ENCODE data around the gene SOS2.

DNA sequence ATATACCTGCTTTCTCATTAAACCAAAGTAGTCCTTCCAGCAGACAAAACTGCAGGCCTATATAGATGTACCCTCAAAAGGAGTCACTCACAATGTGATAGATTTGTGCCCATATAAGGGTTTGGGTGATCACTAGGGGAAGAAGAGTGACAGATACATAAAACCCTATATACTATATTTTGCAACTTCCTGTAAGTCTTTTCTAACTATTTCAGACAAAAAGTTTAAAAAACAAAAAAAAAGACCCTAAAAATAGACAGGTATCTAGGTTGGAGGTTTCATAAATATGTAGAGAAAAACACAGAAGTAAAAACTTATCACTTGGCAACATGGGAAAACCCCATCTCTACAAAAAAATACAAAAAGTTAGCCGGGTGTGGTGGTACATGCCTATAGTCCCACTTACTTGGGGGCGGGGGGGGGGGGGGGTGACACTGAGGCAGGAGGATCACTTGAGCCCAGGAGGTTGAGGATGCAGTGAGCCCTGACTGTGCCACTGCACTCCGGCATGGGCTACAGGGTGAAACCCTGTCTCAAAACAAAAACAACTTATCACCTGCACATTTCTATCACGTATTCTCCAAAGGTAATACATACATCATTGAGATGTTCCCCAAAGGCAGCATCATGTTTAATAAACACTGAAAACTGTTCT lies 117.9 kb downstream of the SOS2 start:
- TF ChIP-seq, protein P1, sequence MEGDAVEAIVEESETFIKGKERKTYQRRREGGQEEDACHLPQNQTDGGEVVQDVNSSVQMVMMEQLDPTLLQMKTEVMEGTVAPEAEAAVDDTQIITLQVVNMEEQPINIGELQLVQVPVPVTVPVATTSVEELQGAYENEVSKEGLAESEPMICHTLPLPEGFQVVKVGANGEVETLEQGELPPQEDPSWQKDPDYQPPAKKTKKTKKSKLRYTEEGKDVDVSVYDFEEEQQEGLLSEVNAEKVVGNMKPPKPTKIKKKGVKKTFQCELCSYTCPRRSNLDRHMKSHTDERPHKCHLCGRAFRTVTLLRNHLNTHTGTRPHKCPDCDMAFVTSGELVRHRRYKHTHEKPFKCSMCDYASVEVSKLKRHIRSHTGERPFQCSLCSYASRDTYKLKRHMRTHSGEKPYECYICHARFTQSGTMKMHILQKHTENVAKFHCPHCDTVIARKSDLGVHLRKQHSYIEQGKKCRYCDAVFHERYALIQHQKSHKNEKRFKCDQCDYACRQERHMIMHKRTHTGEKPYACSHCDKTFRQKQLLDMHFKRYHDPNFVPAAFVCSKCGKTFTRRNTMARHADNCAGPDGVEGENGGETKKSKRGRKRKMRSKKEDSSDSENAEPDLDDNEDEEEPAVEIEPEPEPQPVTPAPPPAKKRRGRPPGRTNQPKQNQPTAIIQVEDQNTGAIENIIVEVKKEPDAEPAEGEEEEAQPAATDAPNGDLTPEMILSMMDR (IDR thresholded peaks at IDR 0.05): no peak
- TF ChIP-seq POLR2A (IDR thresholded peaks at IDR 0.05) (no peak), POLR2AphosphoS5 (IDR thresholded peaks at IDR 0.05) (no peak)
